ENCODE data around the gene TRIM56. TPM values are rescaled to one million over a fixed set of nuclear protein-coding genes. Genes with fewer than 3 reads are reported as not detected.

TRIM56 gene
- total RNA-seq, 1 experiment from 2014 or later: 23.1 TPM

GRCh38 chr7:101111261-101111660 is 26.0 kb downstream of the TRIM56 start:
- no peaks in the 10 kb centered on the region for H3K36me3 Mint-ChIP-seq
- DNase-seq (ENCODE audit: low spot score) (no peak), ATAC-seq (no peak)
- no peak overlapping the region for H3K4me3 Mint-ChIP-seq
- CTCF ChIA-PET: interaction anchor here (0.9 to 2.3 kb wide), 3 partner anchors 16 to 34 kb away, joined by 6 to 10 read pairs (median 8); no protein-coding TSS in a partner anchor
- H3K27me3 Mint-ChIP-seq (ENCODE audit: low read depth): no peaks in the 10 kb centered on the region; the same call in 1 of the 2 replicates
- POLR2A ChIA-PET: no interaction called here
- TF ChIP-seq E2F1 (CRISPR knock-in tag; IDR thresholded peaks at IDR 0.05) (no peak), HMGA2 (CRISPR knock-in tag; IDR thresholded peaks at IDR 0.05) (no peak), KAT7 (CRISPR knock-in tag; IDR thresholded peaks at IDR 0.05; ENCODE audit: borderline replicate concordance) (no peak), NFE2L1 (CRISPR knock-in tag; IDR thresholded peaks at IDR 0.05) (no peak), GRHL2 (CRISPR knock-in tag; IDR thresholded peaks at IDR 0.05; ENCODE audit: insufficient replicate concordance, severe bottlenecking) (no peak), FOXJ3 (CRISPR knock-in tag; IDR thresholded peaks at IDR 0.05; ENCODE audit: borderline replicate concordance) (no peak), RELA (CRISPR knock-in tag; IDR thresholded peaks at IDR 0.05; ENCODE audit: borderline replicate concordance) (no peak), GTF2I (CRISPR knock-in tag; conservative IDR thresholded peaks at IDR 0.05) (no peak), USF2 (CRISPR knock-in tag; IDR thresholded peaks at IDR 0.05) (no peak), NR2C2 (CRISPR knock-in tag; IDR thresholded peaks at IDR 0.05) (no peak), STAT6 (CRISPR knock-in tag; conservative IDR thresholded peaks at IDR 0.05; ENCODE audit: low read depth) (no peak), ZNF219 (CRISPR knock-in tag; IDR thresholded peaks at IDR 0.05; ENCODE audit: borderline replicate concordance) (no peak), ATF1 (CRISPR knock-in tag; IDR thresholded peaks at IDR 0.05) (no peak), CBFB (CRISPR knock-in tag; IDR thresholded peaks at IDR 0.05; ENCODE audit: low read depth) (no peak), ZNF512 (CRISPR knock-in tag; IDR thresholded peaks at IDR 0.05; ENCODE audit: borderline replicate concordance) (no peak), NR1H2 (CRISPR knock-in tag; IDR thresholded peaks at IDR 0.05) (no peak), CREB1 (CRISPR knock-in tag; IDR thresholded peaks at IDR 0.05) (no peak), ZNF425 (CRISPR knock-in tag; conservative IDR thresholded peaks at IDR 0.05) (no peak), MAX (CRISPR knock-in tag; IDR thresholded peaks at IDR 0.05) (no peak)
- no peak overlapping the region for H3K27ac Mint-ChIP-seq
- H3K9me3 Mint-ChIP-seq: no peaks in the 10 kb centered on the region
- H3K4me1 Mint-ChIP-seq: no peaks in the 10 kb centered on the region
